SK-N-MC (cell line): ENCODE data around the gene KLF13.

Experiments
- EZH2 ChIP-seq: fragments of 200-600 bp; sonication (generic); IDR thresholded peaks from one replicate; pipeline ENCODE4 v1.6.1; 2017; ENCODE audit warnings: antibody characterized with exemption
- POLR2AphosphoS5 ChIP-seq: IDR thresholded peaks from 2 replicates; pipeline ENCODE4 v1.6.1; 2012; ENCODE audit warnings: mild to moderate bottlenecking, low read depth, low read length, borderline replicate concordance

DNA sequence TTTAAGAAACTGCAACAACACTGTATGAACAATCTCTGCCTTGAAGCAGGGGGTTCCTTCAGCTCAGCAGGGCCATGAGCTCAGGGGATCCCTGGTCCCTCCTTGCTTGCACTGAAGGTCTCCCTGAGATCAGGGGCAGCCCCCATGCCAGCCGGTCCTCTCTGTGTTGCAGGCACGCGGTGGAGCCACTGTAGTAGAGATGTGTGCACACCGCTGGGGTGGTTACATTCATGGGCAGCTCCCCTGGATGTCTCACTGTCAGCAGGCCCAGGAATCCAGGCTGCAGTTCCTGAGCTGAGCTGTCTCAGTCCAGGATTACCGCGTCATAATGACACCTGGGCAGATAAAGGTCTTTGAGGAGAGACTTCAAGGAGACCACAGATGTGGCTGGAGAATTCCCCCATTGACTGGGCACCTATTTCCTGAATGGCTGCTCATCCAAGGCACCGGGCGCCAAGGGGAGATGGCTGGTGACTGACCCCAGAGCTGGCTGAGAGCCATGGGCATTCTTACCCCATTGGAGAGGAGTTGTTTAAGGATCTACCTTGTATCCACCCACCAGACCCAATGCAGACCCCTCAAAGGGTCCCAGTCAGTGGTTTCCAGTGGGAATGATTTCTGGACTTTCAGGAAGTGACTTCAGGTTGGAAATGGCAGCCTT, 10.4 kb upstream of the KLF13 start:
- TF ChIP-seq EZH2 (no peak), POLR2AphosphoS5 (no peak)
